Activated T-cell treated with anti-CD3 and anti-CD28 coated beads for 24 hours (primary cell): ENCODE data around the gene RNF43.
A peak's percentile ranks its signal among the peaks of the same experiment; 100 is the strongest.

Experiments
- DNase-seq: peaks from one replicate; pipeline ENCODE4 v3.0.0-alpha.2; 2020; ENCODE audit warnings: low read depth

The RNF43 gene

GRCh38 chr17:58417300-58418092, at the start of gene RNF43:
Gene RNF43, minus strand, starts transcription at chr17:58417534. Its CDS starts 1,957 bp downstream, at chr17:58415577.
- peak; percentile 80 for DNase-seq

- DNase-seq: no peak
These were observed 38.2 kb upstream of the RNF43 start for GRCh38 chr17:58455491-58455890.

DNA sequence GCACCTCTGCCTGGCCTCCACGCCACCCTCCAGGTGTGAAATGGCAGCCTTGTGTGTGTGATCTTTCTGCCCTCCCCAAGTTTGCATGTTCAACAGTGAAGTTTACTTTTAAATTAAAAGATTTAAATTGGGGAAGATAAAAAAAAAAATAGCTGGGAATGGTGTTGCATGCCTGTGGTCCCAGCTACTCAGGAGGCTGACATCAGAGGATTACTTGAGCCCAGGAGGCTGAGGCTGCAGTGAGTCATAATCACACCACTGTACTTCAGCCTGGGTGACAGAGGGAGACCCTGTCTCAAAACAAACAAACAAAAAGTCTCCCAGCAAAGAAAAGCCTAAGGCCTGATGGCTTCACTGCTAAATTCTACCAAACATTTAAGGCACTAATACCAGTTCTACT, 35.4 kb upstream of the RNF43 start:
- no peak for DNase-seq

DNA sequence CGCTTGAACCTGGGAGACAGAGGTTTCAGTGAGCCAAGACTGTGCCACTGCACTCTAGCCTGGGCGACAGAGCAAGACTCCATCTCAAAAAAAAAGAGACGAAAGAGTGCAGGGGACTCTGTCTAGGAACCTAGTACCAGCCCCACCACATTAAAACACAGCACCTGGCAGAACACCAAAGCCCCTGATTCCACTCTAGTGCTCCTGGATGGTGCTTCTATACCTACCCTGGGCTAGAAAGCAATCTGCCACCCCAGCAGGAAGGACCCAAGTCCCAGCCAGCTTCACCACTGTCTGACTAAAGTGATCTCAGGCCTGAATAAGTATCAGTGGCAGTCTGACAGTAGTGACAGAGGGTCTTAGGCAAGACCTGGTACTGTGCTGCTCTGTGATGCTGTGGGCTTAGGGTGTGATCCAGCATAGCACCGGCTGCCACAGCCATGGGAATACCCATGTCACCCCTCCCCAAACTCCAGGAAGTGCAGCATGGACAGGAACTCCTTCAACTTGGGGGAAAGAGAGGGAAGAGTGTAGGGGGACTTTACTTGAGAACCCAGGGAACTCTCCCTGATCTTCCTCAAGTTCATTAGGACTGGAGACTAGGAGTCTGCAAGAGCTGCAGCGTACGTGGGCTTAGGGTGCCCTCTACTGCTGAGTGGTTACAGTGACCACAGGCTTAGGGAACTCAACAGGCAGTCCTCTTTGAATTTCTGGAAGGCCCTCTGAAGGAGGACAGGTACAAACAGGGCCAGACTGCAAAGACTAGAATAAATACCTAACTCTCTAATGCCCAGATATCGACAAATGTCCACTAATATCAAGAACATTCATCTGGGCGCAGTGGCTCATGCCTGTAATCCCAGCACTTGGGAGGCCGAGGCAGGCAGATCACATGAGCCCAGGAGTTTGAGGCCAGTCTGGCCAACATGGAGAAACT, 30.0 kb upstream of the RNF43 start:
- DNase-seq: peak; percentile 49

DNA sequence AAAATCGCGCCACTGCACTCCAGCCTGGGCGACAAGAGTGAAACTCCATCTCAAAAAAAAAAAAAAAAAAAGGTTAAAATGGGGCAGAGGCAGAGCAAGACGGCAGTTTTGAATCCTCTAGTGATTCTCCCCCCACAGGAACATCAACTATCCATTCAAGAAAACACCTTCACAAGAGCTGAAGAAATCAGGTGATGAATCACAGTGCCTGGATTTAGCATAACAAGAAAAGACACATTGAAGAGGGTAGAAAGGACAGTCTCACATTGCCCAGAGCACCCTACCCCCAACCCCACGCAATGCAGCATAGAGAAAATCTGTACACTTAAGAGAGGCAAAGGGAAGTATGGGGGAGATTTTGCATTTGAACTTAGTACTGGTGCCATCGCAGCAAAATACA, 28.8 kb upstream of the RNF43 start:
- DNase-seq: no peak

DNA sequence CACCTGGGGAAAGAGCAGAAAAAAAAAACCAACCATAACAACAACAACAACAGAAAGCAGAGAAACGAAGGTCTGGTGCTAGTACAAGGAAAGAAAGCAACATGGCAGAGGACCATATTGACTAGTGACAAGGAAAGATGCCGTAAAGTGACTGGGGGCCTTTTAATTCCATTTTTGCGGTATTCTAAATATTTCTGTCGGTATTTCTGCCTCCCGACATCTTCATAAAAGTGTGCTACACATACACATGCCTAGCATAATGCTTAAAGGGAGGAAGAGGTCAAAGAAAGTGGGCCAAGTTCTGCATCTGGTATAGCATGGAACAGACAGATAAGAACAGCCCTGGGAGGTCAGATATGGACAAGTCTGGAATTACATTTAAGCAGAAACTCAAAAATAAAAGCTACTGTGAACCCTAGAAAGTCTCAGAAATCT, 19.5 kb upstream of the RNF43 start:
- DNase-seq: no peak

GRCh38 chr17:58436245-58436644, 18.9 kb upstream of the RNF43 start:
- no peak for DNase-seq

- DNase-seq: no peak
These were observed 15.7 kb upstream of the RNF43 start for GRCh38 chr17:58432806-58433573.

GRCh38 chr17:58427807-58428206, 10.5 kb upstream of the RNF43 start:
- DNase-seq: no peak

GRCh38 chr17:58421711-58422110, 4.4 kb upstream of the RNF43 start:
- DNase-seq: no peak

DNA sequence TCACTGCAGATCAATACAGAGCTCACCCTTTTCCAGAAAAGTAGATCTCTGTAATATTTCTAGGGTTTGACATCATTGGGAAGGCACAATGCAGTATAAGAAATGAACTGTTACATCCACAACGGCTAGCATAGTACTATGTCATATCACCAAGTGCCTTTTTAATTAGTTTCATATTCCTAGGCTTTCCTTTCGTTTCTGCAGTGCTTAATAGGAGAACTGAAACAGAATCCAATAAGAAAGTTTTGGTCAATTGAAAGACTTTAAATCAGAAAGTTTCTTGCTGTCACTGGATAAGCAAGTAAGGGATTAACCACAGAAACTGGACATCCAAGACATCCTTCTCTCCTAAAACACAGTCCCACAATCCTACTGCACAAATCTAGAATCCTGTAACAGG, 3.5 kb upstream of the RNF43 start:
- DNase-seq: no peak

GRCh38 chr17:58416937-58417299, 416 bp downstream of the RNF43 start:
- DNase-seq: no peak

- DNase-seq: no peak
These were observed 938 bp downstream of the RNF43 start for GRCh38 chr17:58416396-58416795.

GRCh38 chr17:58415371-58416055, 1.8 kb downstream of the RNF43 start:
- DNase-seq: no peak

- no peak for DNase-seq
These were observed 2.7 kb downstream of the RNF43 start for GRCh38 chr17:58414596-58414997.

- no peak for DNase-seq
These were observed 3.6 kb downstream of the RNF43 start for GRCh38 chr17:58413684-58414083.

- no peak for DNase-seq
These were observed 4.3 kb downstream of the RNF43 start for GRCh38 chr17:58412961-58413586.

- DNase-seq: no peak
These were observed 5.2 kb downstream of the RNF43 start for GRCh38 chr17:58412064-58412703.

- no peak for DNase-seq
These were observed 5.9 kb downstream of the RNF43 start for GRCh38 chr17:58411408-58411894.

GRCh38 chr17:58410714-58411407, 6.5 kb downstream of the RNF43 start:
- DNase-seq: no peak
